HepG2 (cell line): ENCODE data around the gene AGAP1. TPM values are rescaled to one million over a fixed set of nuclear protein-coding genes. Genes with fewer than 3 reads are reported as not detected.

ENCODE experiments used
- ADNP ChIP-seq: sonication (generic); formaldehyde crosslinking; IDR thresholded peaks from 2 replicates; pipeline ENCODE4 v1.4.0; 2020; ENCODE audit warnings: missing genetic modification reagents
- ARID3A ChIP-seq: IDR thresholded peaks from 2 replicates; pipeline ENCODE4 v1.6.1; 2012; ENCODE audit warnings: low read depth, low read length, improper control_type of control experiment
- ATRX ChIP-seq: sonication (generic); formaldehyde crosslinking; IDR thresholded peaks from 2 replicates; pipeline ENCODE4 v1.4.0; 2020; ENCODE audit warnings: missing genetic modification reagents, borderline replicate concordance
- BATF2 ChIP-seq: sonication (generic); formaldehyde crosslinking; IDR thresholded peaks from 2 replicates; pipeline ENCODE4 v1.8.0; 2022; ENCODE audit warnings: mild to moderate bottlenecking, missing genetic modification reagents, moderate library complexity
- DR1 ChIP-seq: sonication (generic); formaldehyde crosslinking; IDR thresholded peaks from 2 replicates; pipeline ENCODE4 v1.8.0; 2021; ENCODE audit warnings: mild to moderate bottlenecking, missing genetic modification reagents, inconsistent platforms
- ETV5 ChIP-seq: IDR thresholded peaks from 2 replicates; pipeline ENCODE4 v1.6.1; 2018; ENCODE audit warnings: missing biosample characterization, missing genetic modification reagents, inconsistent platforms, borderline replicate concordance
- FLYWCH1 ChIP-seq: sonication (generic); formaldehyde crosslinking; IDR thresholded peaks from 2 replicates; pipeline ENCODE4 v1.8.1; 2023; ENCODE audit warnings: mild to moderate bottlenecking, missing genetic modification reagents
- MED1 ChIP-seq: sonication (generic); formaldehyde crosslinking; IDR thresholded peaks from 2 replicates; pipeline ENCODE4 v1.4.0; 2020; ENCODE audit warnings: missing genetic modification reagents
- MEF2D ChIP-seq: sonication (generic); formaldehyde crosslinking; IDR thresholded peaks from 2 replicates; pipeline ENCODE4 v1.5.1; 2020; ENCODE audit warnings: mild to moderate bottlenecking, missing genetic modification reagents
- MTA3 ChIP-seq: sonication (generic); formaldehyde crosslinking; IDR thresholded peaks from 2 replicates; pipeline ENCODE4 v1.4.0; 2020; ENCODE audit warnings: missing genetic modification reagents
- NR1H2 ChIP-seq: sonication (generic); formaldehyde crosslinking; IDR thresholded peaks from 2 replicates; pipeline ENCODE4 v1.8.1; 2022; ENCODE audit warnings: low read depth, missing genetic modification reagents, borderline replicate concordance
- NR3C1 ChIP-seq: sonication (generic); formaldehyde crosslinking; IDR thresholded peaks from 2 replicates; pipeline ENCODE4 v1.4.0; 2020; ENCODE audit warnings: missing genetic modification reagents
- RBAK ChIP-seq: sonication (generic); formaldehyde crosslinking; IDR thresholded peaks from 2 replicates; pipeline ENCODE4 v1.5.1; 2020; ENCODE audit warnings: mild to moderate bottlenecking, missing genetic modification reagents
- ZNF543 ChIP-seq: sonication (generic); formaldehyde crosslinking; IDR thresholded peaks from 2 replicates; pipeline ENCODE4 v1.4.0; 2020; ENCODE audit warnings: mild to moderate bottlenecking, missing genetic modification reagents
- ZNF598 ChIP-seq: sonication (generic); formaldehyde crosslinking; IDR thresholded peaks from 2 replicates; pipeline ENCODE4 v1.5.1; 2020; ENCODE audit warnings: mild to moderate bottlenecking, missing genetic modification reagents, borderline replicate concordance
- ZNF780A ChIP-seq: sonication (generic); formaldehyde crosslinking; IDR thresholded peaks from 2 replicates; pipeline ENCODE4 v1.8.0; 2022; ENCODE audit warnings: mild to moderate bottlenecking, missing genetic modification reagents, moderate library complexity
- ZNF790 ChIP-seq: sonication (generic); formaldehyde crosslinking; IDR thresholded peaks from 2 replicates; pipeline ENCODE4 v1.8.0; 2022; ENCODE audit warnings: missing genetic modification reagents, mild to moderate bottlenecking, borderline replicate concordance
- polyA plus RNA-seq, 8 experiments: library from polyadenylated mRNA; depleted of rRNA in 3 of 8; stranded (reverse) in 7 of 8; unstranded in 1 of 8; fragments of >200 nt; fragmentation: Illumina TruSeq in 4 of 8; extraction: Trizol in 4 of 8; gene quantifications; 2 replicates each; pipeline versions ENCODE4 v1.2.1 to v1.2.3, GENCODE V29; 2011 to 2016; ENCODE audit warnings: low read depth in 4 of 8, missing spikeins in 1 of 8, mixed read lengths in 1 of 8; ENCODE audit not compliant: insufficient read depth in 1 of 8
- total RNA-seq, 5 experiments: library from RNA; depleted of rRNA; stranded (reverse); fragments of >200 nt; fragmentation: Illumina TruSeq; extraction: Trizol; gene quantifications; 2 replicates each; pipeline ENCODE4 v1.2.3, GENCODE V29; 2016; ENCODE audit warnings: low read depth in 1 of 5
- TF ChIP-seq, protein P1 (sequence below): sonication (generic); formaldehyde crosslinking; IDR thresholded peaks from 2 replicates; pipeline ENCODE4 v1.4.0; 2020; ENCODE audit warnings: missing genetic modification reagents
- TF ChIP-seq, protein P2 (sequence below): sonication (generic); formaldehyde crosslinking; IDR thresholded peaks from 2 replicates; pipeline ENCODE4 v1.4.0; 2020; ENCODE audit warnings: mild to moderate bottlenecking, missing genetic modification reagents
- TF ChIP-seq, protein P3 (sequence below): sonication (generic); formaldehyde crosslinking; IDR thresholded peaks from 2 replicates; pipeline ENCODE4 v1.4.0; 2020; ENCODE audit warnings: mild to moderate bottlenecking, missing genetic modification reagents, borderline replicate concordance
- TF ChIP-seq, protein P4 (sequence below): sonication (generic); formaldehyde crosslinking; IDR thresholded peaks from 2 replicates; pipeline ENCODE4 v1.5.0; 2020; ENCODE audit warnings: mild to moderate bottlenecking, missing genetic modification reagents, moderate library complexity

Gene AGAP1
- total and polyA plus RNA-seq, 2 of the 13 experiments (the other 11 are each of a cell fraction or from before 2014, with no cell fraction given): 21.2 to 32.7 TPM

DNA sequence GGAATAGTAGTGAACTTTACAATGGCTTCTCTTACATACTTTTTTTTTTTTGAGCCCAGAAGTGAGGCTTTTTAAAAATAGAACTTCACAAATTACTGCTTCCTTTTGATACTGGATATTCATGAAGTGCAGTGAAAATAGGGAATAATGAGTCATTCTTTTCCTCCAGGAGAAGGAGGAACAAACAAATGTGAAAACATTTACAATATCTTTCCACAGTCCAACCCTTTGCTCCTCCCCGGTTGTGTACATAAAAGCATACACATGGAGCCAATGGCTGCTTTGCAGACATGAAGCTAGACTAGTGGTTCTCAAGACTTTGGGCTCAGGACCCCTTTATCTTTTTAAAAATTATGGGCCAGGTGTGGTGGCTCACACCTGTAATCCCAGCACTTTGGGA is 407.4 kb downstream of the AGAP1 start (continued):
- TF ChIP-seq ARID3A (no peak), RBAK (CRISPR knock-in tag) (no peak), MTA3 (no peak), DR1 (CRISPR knock-in tag) (no peak), ETV5 (CRISPR knock-in tag) (peak; percentile 54; the same call in 1 of the 2 replicates), NR3C1 (CRISPR knock-in tag) (no peak), ZNF543 (CRISPR knock-in tag) (no peak), ZNF598 (CRISPR knock-in tag) (no peak), ZNF790 (CRISPR knock-in tag) (no peak), FLYWCH1 (CRISPR knock-in tag) (no peak), BATF2 (CRISPR knock-in tag) (no peak), ADNP (CRISPR knock-in tag) (no peak), MEF2D (CRISPR knock-in tag) (no peak), ZNF780A (CRISPR knock-in tag) (no peak), NR1H2 (CRISPR knock-in tag) (no peak), MED1 (peak; percentile 49; the same call in 1 of the 2 replicates), ATRX (CRISPR knock-in tag) (no peak)
- TF ChIP-seq, protein P1, sequence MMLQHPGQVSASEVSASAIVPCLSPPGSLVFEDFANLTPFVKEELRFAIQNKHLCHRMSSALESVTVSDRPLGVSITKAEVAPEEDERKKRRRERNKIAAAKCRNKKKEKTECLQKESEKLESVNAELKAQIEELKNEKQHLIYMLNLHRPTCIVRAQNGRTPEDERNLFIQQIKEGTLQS (CRISPR knock-in tag): no peak
- TF ChIP-seq, protein P2, sequence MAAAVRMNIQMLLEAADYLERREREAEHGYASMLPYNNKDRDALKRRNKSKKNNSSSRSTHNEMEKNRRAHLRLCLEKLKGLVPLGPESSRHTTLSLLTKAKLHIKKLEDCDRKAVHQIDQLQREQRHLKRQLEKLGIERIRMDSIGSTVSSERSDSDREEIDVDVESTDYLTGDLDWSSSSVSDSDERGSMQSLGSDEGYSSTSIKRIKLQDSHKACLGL (CRISPR knock-in tag): no peak
- TF ChIP-seq, protein P3, sequence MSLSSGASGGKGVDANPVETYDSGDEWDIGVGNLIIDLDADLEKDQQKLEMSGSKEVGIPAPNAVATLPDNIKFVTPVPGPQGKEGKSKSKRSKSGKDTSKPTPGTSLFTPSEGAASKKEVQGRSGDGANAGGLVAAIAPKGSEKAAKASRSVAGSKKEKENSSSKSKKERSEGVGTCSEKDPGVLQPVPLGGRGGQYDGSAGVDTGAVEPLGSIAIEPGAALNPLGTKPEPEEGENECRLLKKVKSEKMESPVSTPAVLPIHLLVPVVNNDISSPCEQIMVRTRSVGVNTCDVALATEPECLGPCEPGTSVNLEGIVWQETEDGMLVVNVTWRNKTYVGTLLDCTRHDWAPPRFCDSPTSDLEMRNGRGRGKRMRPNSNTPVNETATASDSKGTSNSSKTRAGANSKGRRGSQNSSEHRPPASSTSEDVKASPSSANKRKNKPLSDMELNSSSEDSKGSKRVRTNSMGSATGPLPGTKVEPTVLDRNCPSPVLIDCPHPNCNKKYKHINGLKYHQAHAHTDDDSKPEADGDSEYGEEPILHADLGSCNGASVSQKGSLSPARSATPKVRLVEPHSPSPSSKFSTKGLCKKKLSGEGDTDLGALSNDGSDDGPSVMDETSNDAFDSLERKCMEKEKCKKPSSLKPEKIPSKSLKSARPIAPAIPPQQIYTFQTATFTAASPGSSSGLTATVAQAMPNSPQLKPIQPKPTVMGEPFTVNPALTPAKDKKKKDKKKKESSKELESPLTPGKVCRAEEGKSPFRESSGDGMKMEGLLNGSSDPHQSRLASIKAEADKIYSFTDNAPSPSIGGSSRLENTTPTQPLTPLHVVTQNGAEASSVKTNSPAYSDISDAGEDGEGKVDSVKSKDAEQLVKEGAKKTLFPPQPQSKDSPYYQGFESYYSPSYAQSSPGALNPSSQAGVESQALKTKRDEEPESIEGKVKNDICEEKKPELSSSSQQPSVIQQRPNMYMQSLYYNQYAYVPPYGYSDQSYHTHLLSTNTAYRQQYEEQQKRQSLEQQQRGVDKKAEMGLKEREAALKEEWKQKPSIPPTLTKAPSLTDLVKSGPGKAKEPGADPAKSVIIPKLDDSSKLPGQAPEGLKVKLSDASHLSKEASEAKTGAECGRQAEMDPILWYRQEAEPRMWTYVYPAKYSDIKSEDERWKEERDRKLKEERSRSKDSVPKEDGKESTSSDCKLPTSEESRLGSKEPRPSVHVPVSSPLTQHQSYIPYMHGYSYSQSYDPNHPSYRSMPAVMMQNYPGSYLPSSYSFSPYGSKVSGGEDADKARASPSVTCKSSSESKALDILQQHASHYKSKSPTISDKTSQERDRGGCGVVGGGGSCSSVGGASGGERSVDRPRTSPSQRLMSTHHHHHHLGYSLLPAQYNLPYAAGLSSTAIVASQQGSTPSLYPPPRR: no peak
- TF ChIP-seq, protein P4, sequence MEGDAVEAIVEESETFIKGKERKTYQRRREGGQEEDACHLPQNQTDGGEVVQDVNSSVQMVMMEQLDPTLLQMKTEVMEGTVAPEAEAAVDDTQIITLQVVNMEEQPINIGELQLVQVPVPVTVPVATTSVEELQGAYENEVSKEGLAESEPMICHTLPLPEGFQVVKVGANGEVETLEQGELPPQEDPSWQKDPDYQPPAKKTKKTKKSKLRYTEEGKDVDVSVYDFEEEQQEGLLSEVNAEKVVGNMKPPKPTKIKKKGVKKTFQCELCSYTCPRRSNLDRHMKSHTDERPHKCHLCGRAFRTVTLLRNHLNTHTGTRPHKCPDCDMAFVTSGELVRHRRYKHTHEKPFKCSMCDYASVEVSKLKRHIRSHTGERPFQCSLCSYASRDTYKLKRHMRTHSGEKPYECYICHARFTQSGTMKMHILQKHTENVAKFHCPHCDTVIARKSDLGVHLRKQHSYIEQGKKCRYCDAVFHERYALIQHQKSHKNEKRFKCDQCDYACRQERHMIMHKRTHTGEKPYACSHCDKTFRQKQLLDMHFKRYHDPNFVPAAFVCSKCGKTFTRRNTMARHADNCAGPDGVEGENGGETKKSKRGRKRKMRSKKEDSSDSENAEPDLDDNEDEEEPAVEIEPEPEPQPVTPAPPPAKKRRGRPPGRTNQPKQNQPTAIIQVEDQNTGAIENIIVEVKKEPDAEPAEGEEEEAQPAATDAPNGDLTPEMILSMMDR (CRISPR knock-in tag): no peak
